Cardiac fibroblast (primary cell): Measurements from ENCODE around the gene SKOR2.

Experiments used
- DNase-seq, 2 donors: peaks; one replicate each; pipeline versions ENCODE4 v3.0.0 to v3.0.0-alpha.2; 2010; ENCODE audit warnings: low read depth in 2 of 2
- H3K4me3 ChIP-seq, 2 donors: replicated peaks in 1 of 2; 1 replicate in 1 of 2; 2 replicates in 1 of 2; pipeline ENCODE4 v1.5.1; 2011; ENCODE audit warnings: low read depth in 2 of 2, low read length in 2 of 2, mild to moderate bottlenecking in 2 of 2, moderate library complexity in 1 of 2
- TF ChIP-seq, protein P1 (sequence below): IDR thresholded peaks from one replicate; pipeline ENCODE4 v1.5.1; 2011; ENCODE audit warnings: low read depth, mild to moderate bottlenecking, low read length, inconsistent platforms

SKOR2 gene

GRCh38 chr18:47174545-47175116, 76.8 kb downstream of the SKOR2 start:
- TF ChIP-seq, protein P1, sequence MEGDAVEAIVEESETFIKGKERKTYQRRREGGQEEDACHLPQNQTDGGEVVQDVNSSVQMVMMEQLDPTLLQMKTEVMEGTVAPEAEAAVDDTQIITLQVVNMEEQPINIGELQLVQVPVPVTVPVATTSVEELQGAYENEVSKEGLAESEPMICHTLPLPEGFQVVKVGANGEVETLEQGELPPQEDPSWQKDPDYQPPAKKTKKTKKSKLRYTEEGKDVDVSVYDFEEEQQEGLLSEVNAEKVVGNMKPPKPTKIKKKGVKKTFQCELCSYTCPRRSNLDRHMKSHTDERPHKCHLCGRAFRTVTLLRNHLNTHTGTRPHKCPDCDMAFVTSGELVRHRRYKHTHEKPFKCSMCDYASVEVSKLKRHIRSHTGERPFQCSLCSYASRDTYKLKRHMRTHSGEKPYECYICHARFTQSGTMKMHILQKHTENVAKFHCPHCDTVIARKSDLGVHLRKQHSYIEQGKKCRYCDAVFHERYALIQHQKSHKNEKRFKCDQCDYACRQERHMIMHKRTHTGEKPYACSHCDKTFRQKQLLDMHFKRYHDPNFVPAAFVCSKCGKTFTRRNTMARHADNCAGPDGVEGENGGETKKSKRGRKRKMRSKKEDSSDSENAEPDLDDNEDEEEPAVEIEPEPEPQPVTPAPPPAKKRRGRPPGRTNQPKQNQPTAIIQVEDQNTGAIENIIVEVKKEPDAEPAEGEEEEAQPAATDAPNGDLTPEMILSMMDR: no peak
- peak overlapping the region; percentile 84 to 86 for H3K4me3 ChIP-seq
- no peak for DNase-seq

- no peak for DNase-seq
- no peak overlapping the region for H3K4me3 ChIP-seq
- TF ChIP-seq, protein P1: no peak
Measured at GRCh38 chr18:47172476-47172875, 79.0 kb downstream of the SKOR2 start.

- H3K4me3 ChIP-seq: no peak overlapping the region
- no peak for DNase-seq
- TF ChIP-seq, protein P1: no peak
Measured at GRCh38 chr18:47168913-47169312, 82.5 kb downstream of the SKOR2 start.

- DNase-seq: no peak
- no peak overlapping the region for H3K4me3 ChIP-seq
- TF ChIP-seq, protein P1: no peak
Measured at GRCh38 chr18:47168509-47168908, 83.0 kb downstream of the SKOR2 start.

- DNase-seq: no peak
- TF ChIP-seq, protein P1: no peak
- H3K4me3 ChIP-seq: no peak overlapping the region
Measured at GRCh38 chr18:47166294-47166693, 85.2 kb downstream of the SKOR2 start.

GRCh38 chr18:47163241-47163640, 88.2 kb downstream of the SKOR2 start:
- peak; percentile 64 to 94 for DNase-seq
- no peak overlapping the region for H3K4me3 ChIP-seq

More at GRCh38 chr18:47163241-47163640, 88.2 kb downstream of the SKOR2 start:
- TF ChIP-seq, protein P1: no peak
